ENCODE data around the gene SLC25A12. TPM values are rescaled to one million over a fixed set of nuclear protein-coding genes. Genes with fewer than 3 reads are reported as not detected.
"Not testable (repeated sequence)": the region's sequence is repeated elsewhere in the genome, so short reads cannot be mapped to it uniquely, and the experiment has no call there.

Gene SLC25A12
- total RNA-seq, 1 donor, result 26.8 TPM

- Histone ChIP-seq H3K4me2 (ENCODE audit: insufficient read depth, low read length) (no peak overlapping the region), H4K20me1 (ENCODE audit: insufficient read depth, low read length) (no peaks in the 10 kb centered on the region), H3K9me3 (ENCODE audit: low read depth, low read length) (no peaks in the 10 kb centered on the region), H3K27ac (ENCODE audit: low read depth, low read length) (no peak overlapping the region), H3K36me3 (ENCODE audit: insufficient read depth, low read length) (peaks cover 6% of the 10 kb centered on the region), H2AFZ (ENCODE audit: low read length) (no peak overlapping the region), H3K79me2 (ENCODE audit: insufficient read depth, low read length) (no peaks in the 10 kb centered on the region), H3K4me1 (ENCODE audit: insufficient read depth, low read length) (no peaks in the 10 kb centered on the region), H3K27me3 (ENCODE audit: insufficient read depth, low read length) (no peaks in the 10 kb centered on the region), H3K4me3 (ENCODE audit: insufficient read depth, low read length) (no peak overlapping the region)
- no peak for TF ChIP-seq CTCF (IDR thresholded peaks at IDR 0.05; ENCODE audit: extremely low read depth, low read depth, low read length)
- no peak for DNase-seq (ENCODE audit: insufficient read length, low spot score, missing footprints)
Observed at GRCh38 chr2:171772373-171772772, 121.7 kb downstream of the SLC25A12 start.

- no peaks in the 10 kb centered on the region for H3K9me3 ChIP-seq (ENCODE audit: low read depth, low read length)
- no peaks in the 10 kb centered on the region for H3K79me2 ChIP-seq (ENCODE audit: insufficient read depth, low read length)
- no peak overlapping the region for H3K27ac ChIP-seq (ENCODE audit: low read depth, low read length)
- no peaks in the 10 kb centered on the region for H3K27me3 ChIP-seq (ENCODE audit: insufficient read depth, low read length)
- H3K4me1 ChIP-seq (ENCODE audit: insufficient read depth, low read length), result no peaks in the 10 kb centered on the region
- no peak overlapping the region for H3K4me3 ChIP-seq (ENCODE audit: insufficient read depth, low read length)
- H3K4me2 ChIP-seq (ENCODE audit: insufficient read depth, low read length), result no peak overlapping the region
- TF ChIP-seq CTCF (IDR thresholded peaks at IDR 0.05; ENCODE audit: extremely low read depth, low read depth, low read length), result no peak
- H3K36me3 ChIP-seq (ENCODE audit: insufficient read depth, low read length), result peaks cover 6% of the 10 kb centered on the region
- no peak overlapping the region for H2AFZ ChIP-seq (ENCODE audit: low read length)
- H4K20me1 ChIP-seq (ENCODE audit: insufficient read depth, low read length), result no peaks in the 10 kb centered on the region
- no peak for DNase-seq (ENCODE audit: insufficient read length, low spot score, missing footprints)
Observed at GRCh38 chr2:171771463-171771862, 122.6 kb downstream of the SLC25A12 start.

GRCh38 chr2:171763602-171764001 lies 130.4 kb downstream of the SLC25A12 start:
- Histone ChIP-seq H3K4me3 (ENCODE audit: insufficient read depth, low read length) (no peak overlapping the region), H3K27me3 (ENCODE audit: insufficient read depth, low read length) (no peaks in the 10 kb centered on the region), H3K36me3 (ENCODE audit: insufficient read depth, low read length) (peaks cover 38% of the 10 kb centered on the region), H3K79me2 (ENCODE audit: insufficient read depth, low read length) (no peaks in the 10 kb centered on the region), H3K4me1 (ENCODE audit: insufficient read depth, low read length) (peaks cover 11% of the 10 kb centered on the region), H3K9me3 (ENCODE audit: low read depth, low read length) (no peaks in the 10 kb centered on the region), H3K27ac (ENCODE audit: low read depth, low read length) (peak overlapping the region; percentile 31), H2AFZ (ENCODE audit: low read length) (no peak overlapping the region), H4K20me1 (ENCODE audit: insufficient read depth, low read length) (no peaks in the 10 kb centered on the region), H3K4me2 (ENCODE audit: insufficient read depth, low read length) (peak overlapping the region; percentile 48)
- no peak for DNase-seq (ENCODE audit: insufficient read length, low spot score, missing footprints)
- no peak for TF ChIP-seq CTCF (IDR thresholded peaks at IDR 0.05; ENCODE audit: extremely low read depth, low read depth, low read length)

- H3K27ac ChIP-seq (ENCODE audit: low read depth, low read length), result peak overlapping the region; percentile 31
- peak; percentile 82 for DNase-seq (ENCODE audit: insufficient read length, low spot score, missing footprints)
- no peaks in the 10 kb centered on the region for H3K27me3 ChIP-seq (ENCODE audit: insufficient read depth, low read length)
- no peaks in the 10 kb centered on the region for H3K9me3 ChIP-seq (ENCODE audit: low read depth, low read length)
- H3K79me2 ChIP-seq (ENCODE audit: insufficient read depth, low read length), result no peaks in the 10 kb centered on the region
- H3K36me3 ChIP-seq (ENCODE audit: insufficient read depth, low read length), result peaks cover 38% of the 10 kb centered on the region
- H4K20me1 ChIP-seq (ENCODE audit: insufficient read depth, low read length), result no peaks in the 10 kb centered on the region
- no peak overlapping the region for H3K4me3 ChIP-seq (ENCODE audit: insufficient read depth, low read length)
- TF ChIP-seq CTCF (IDR thresholded peaks at IDR 0.05; ENCODE audit: extremely low read depth, low read depth, low read length), result no peak
- H2AFZ ChIP-seq (ENCODE audit: low read length), result no peak overlapping the region
- peaks cover 11% of the 10 kb centered on the region for H3K4me1 ChIP-seq (ENCODE audit: insufficient read depth, low read length)
- H3K4me2 ChIP-seq (ENCODE audit: insufficient read depth, low read length), result peak overlapping the region; percentile 48
Observed at GRCh38 chr2:171762879-171763573, 131.0 kb downstream of the SLC25A12 start.

GRCh38 chr2:171761176-171761575 lies 132.9 kb downstream of the SLC25A12 start:
- H3K4me2 ChIP-seq (ENCODE audit: insufficient read depth, low read length); H2AFZ ChIP-seq (ENCODE audit: low read length); H3K9me3 ChIP-seq (ENCODE audit: low read depth, low read length); H4K20me1 ChIP-seq (ENCODE audit: insufficient read depth, low read length); H3K79me2 ChIP-seq (ENCODE audit: insufficient read depth, low read length); H3K27me3 ChIP-seq (ENCODE audit: insufficient read depth, low read length); H3K4me3 ChIP-seq (ENCODE audit: insufficient read depth, low read length); H3K27ac ChIP-seq (ENCODE audit: low read depth, low read length); DNase-seq (ENCODE audit: insufficient read length, low spot score, missing footprints): not testable (repeated sequence)
- Histone ChIP-seq H3K4me1 (ENCODE audit: insufficient read depth, low read length) (peaks cover 11% of the 10 kb centered on the region), H3K36me3 (ENCODE audit: insufficient read depth, low read length) (peaks cover 32% of the 10 kb centered on the region)

GRCh38 chr2:171758762-171759161 lies 135.3 kb downstream of the SLC25A12 start:
- not testable (repeated sequence) for H3K27ac ChIP-seq (ENCODE audit: low read depth, low read length); H4K20me1 ChIP-seq (ENCODE audit: insufficient read depth, low read length); H3K79me2 ChIP-seq (ENCODE audit: insufficient read depth, low read length); H3K4me2 ChIP-seq (ENCODE audit: insufficient read depth, low read length); H3K27me3 ChIP-seq (ENCODE audit: insufficient read depth, low read length); H3K4me3 ChIP-seq (ENCODE audit: insufficient read depth, low read length); H3K9me3 ChIP-seq (ENCODE audit: low read depth, low read length); DNase-seq (ENCODE audit: insufficient read length, low spot score, missing footprints); H2AFZ ChIP-seq (ENCODE audit: low read length)
- Histone ChIP-seq H3K36me3 (ENCODE audit: insufficient read depth, low read length) (peaks cover 29% of the 10 kb centered on the region), H3K4me1 (ENCODE audit: insufficient read depth, low read length) (peaks cover 14% of the 10 kb centered on the region)
